ENCODE measurements around the gene LIN28B. TPM values are rescaled to one million over a fixed set of nuclear protein-coding genes. Genes with fewer than 3 reads are reported as not detected.
"Not testable (repeated sequence)": the region's sequence is repeated elsewhere in the genome, so short reads cannot be mapped to it uniquely, and the experiment has no call there.

LIN28B gene
- total RNA-seq, 1 experiment from 2014 or later: 0.27 TPM

GRCh38 chr6:104955927-104956730 is 778 bp upstream of the LIN28B start:
- no peak for DNase-seq (ENCODE audit: low read depth)

GRCh38 chr6:104957301-104958177 is 632 bp downstream of the LIN28B start:
- no peak for DNase-seq (ENCODE audit: low read depth)

GRCh38 chr6:104958178-104959025 is 1.5 kb downstream of the LIN28B start:
- DNase-seq (ENCODE audit: low read depth): no peak

- DNase-seq (ENCODE audit: low read depth): no peak
Measured at GRCh38 chr6:104959026-104959858, 2.3 kb downstream of the LIN28B start.

DNA sequence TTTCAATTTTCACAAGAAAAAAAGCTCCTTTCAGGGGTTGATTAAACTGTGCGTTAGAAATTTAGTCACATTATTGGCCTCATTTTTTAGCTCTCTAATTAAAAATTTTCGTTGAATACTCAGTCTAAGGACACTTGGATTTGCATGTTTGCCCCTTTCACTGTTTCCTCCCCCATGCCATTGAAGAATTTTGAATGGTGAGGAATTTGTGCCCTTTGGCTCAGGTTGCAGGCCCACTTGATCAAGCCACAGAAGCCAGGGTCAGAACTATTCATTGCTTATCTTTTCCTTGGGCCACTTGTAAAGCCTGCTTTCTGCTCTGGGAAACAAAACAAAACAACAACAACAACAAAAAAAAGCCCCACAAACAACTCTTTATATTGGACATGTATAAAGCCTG is 12.2 kb downstream of the LIN28B start:
- DNase-seq (ENCODE audit: low read depth): no peak

DNA sequence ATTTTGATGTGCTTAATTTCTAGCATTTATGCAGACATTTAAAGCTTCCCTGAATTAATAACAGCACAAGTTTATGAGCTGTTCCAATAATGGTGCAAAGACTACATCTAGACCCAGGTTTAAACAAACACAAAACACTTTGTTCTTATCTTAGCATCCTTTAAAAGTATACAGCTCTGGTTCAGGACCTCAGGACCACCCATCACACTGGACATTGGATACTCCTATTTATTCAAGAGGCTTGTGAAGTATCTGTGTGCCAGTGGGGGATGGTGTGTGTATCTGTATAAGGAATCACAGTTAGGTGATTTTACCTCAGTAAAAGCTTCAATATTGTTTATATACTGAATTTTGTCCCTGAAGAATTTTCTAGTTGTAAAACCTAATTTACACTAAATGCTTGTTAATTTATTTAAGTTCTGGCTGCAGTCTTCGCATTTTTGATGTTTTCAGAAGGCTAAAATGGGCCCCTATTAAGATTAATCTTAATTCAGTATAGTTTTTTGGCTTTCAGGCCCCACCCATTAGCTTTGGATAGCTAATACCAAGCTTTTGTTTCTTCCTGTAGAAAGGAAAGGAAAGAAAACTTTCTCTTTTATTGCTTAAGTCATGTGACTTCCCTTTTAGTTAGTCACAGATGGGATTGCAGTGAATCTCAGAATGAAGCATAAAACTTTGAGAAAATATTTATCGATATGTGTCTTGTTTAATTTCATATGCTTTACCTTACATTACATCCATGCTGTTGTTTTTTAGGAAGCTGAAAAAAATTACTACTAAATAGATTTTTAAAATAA is 13.1 kb downstream of the LIN28B start:
- DNase-seq (ENCODE audit: low read depth): no peak

GRCh38 chr6:104973404-104973803 is 16.5 kb downstream of the LIN28B start:
- no peak for DNase-seq (ENCODE audit: low read depth)

DNA sequence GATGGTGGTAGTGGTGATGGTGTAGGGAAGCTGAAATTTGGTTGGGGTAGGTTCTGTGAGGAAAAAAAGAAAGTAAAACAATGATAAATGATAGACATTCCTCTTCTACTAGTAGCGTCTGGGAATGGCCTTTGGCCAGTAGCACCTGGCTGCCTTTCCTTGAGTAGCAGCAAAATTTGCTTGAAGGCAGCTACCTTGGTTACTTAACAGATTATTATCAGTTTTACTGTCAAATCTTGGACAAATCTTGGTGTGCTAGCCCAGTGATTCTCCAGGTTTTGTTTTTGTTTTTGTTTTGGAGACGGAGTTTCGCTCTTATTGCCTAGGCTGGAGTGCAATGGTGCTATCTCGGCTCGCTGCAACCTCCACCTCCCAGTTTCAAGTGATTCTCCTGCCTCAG is 26.4 kb downstream of the LIN28B start:
- DNase-seq (ENCODE audit: low read depth): no peak

DNA sequence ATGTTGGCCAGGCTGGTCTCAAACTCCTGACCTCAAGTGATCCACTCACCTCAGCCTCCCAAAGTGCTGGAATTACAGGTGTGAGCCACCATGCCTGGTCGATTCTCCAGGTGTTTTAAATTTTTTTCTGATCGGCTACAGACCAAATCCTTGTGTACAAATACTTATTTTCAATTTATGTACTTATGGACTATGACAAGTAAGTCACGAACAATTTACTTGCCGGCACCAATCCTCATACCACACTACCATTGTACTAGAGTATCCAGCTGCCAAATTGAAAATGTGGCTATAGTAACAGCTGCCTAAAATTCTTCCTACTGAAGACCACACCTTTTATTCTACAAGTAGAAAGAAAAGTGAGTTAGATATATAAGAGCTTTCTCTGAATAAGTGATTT is 26.9 kb downstream of the LIN28B start:
- no peak for DNase-seq (ENCODE audit: low read depth)

DNA sequence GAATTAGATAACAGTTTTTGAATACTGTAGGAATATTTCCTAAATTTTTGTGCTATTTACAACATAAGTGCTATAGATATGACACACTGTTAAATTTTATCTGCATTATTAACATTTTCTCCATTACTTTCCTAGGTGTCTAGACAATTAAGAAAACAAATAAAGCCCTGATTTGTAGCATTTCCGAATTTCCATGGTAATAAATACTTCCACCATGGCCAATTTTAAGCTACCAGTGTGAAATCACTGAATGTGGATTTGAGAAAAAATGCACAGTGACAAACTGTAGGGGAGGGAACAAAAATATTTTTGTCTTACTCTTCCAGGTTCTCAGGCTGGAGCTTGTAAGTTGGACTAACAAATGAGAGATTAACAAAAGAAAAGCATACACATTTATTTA is 27.9 kb downstream of the LIN28B start:
- DNase-seq (ENCODE audit: low read depth): no peak

GRCh38 chr6:104985875-104986274 is 29.0 kb downstream of the LIN28B start:
- DNase-seq (ENCODE audit: low read depth): not testable (repeated sequence)

GRCh38 chr6:104986625-104987024 is 29.7 kb downstream of the LIN28B start:
- no peak for DNase-seq (ENCODE audit: low read depth)

GRCh38 chr6:104987218-104987617 is 30.3 kb downstream of the LIN28B start:
- DNase-seq (ENCODE audit: low read depth): no peak

- no peak for DNase-seq (ENCODE audit: low read depth)
Measured at GRCh38 chr6:104990085-104990484, 33.2 kb downstream of the LIN28B start.

- DNase-seq (ENCODE audit: low read depth): not testable (repeated sequence)
Measured at GRCh38 chr6:104991062-104991461, 34.2 kb downstream of the LIN28B start.

DNA sequence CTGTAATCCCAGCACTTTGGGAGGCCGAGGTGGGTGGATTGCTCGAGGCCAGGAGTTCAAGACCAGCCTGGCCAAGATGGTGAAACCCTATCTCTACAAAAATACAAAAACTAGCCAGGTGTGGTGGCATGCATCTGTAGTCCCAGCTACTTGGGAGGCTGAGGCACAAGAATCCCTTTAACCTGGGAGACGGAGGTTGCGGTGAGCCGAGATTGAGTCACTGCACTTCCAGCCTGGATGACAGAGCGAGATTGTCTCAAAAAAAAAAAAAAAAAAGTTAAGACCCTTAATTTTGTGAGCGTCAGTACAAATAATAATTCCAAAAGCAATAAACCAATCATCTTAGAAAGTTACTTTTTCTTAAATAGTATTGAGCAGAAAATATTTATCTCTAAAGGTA is 36.7 kb downstream of the LIN28B start:
- DNase-seq (ENCODE audit: low read depth): not testable (repeated sequence)

DNA sequence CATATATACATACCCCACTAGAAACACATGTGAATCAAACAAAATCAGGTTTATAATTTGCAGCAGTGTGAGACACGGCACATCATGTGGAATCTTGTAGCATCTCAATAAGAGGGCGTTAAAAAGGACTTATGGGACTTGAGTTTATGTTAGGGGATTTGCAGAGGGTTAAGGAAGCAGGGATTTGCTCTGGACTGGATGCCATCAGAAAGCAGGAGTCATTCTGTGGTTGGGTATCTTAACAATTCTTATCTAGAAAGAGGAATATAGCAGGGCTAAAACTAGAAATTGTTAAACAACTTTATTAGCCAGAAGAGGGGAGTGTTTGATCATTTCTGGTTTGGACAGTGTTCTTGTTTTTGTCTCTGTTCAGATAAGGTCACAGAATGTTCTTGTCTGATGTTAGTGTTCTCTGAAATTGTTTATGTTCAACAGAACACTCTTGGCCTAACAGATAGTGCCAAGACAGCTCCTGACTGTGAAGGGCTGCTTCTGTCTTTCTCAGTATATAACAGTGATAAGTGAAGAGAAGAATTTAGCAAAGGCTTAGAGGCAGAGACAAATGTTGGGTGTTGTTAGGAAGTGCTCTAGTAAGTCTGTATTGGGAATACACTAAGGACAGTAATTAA is 39.2 kb downstream of the LIN28B start:
- DNase-seq (ENCODE audit: low read depth): peak; percentile 49

DNA sequence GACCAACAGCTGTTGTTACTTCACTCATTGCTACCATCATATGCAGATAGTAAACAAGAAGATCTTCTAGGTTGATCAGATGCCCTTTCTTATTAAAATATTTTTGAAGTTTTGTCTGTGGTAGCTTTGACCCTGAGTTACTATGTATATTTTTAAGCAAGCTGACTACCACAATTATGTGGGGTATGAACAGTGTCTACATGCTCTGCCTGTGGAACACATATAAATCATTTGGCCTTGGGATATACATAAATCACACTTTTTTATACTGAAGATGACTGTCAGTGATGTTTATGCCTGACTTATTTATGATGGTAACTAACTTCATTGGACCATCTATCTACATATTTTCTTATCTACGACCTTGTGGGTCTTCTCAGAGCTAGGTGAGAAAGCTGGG is 44.2 kb downstream of the LIN28B start:
- DNase-seq (ENCODE audit: low read depth): no peak

DNA sequence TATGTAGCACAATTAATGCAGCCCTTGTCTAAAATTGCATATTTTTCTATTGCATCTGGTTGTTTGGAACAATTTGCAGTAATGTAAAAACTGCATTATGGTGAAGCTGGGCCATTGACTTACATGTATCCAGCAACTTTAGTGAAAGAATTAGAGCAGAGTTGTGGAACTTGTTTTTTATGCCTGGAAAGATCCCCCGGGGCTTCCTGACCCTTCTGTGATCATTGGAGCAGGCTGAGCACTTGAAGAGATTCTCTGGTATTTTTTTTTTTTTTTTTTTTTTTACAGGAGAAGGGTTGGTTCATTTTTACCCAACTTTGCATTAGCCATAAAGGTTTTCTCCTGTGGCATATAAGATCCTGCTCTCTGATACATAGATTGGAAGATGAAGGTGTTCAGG is 45.0 kb downstream of the LIN28B start:
- DNase-seq (ENCODE audit: low read depth): no peak

GRCh38 chr6:105005451-105005850 is 48.5 kb downstream of the LIN28B start:
- no peak for DNase-seq (ENCODE audit: low read depth)
